Measurements from ENCODE around the gene CDHR4. TPM values are rescaled to one million over a fixed set of nuclear protein-coding genes. Genes with fewer than 3 reads are reported as not detected.

The CDHR4 gene
- total RNA-seq, 1 donor from 2014 or later, result 0.62 TPM

Other genes starting within 250 kb of the CDHR4 start
- 2.4 TPM for gene BSN, start 245.4 kb downstream of the CDHR4 start, total RNA-seq
- gene APEH, start 125.5 kb downstream of the CDHR4 start, total RNA-seq, result 152 TPM
- gene MST1, start 110.4 kb downstream of the CDHR4 start, total RNA-seq, result 16.6 TPM
- 52.8 TPM for gene RNF123, start 110.3 kb downstream of the CDHR4 start, total RNA-seq
- not detected for gene AMIGO3, start 80.2 kb downstream of the CDHR4 start, total RNA-seq
- gene GMPPB, start 75.9 kb downstream of the CDHR4 start, total RNA-seq, result 47.2 TPM
- gene IP6K1, start 13.3 kb downstream of the CDHR4 start, total RNA-seq, result 32.0 TPM
- gene INKA1, start 3.4 kb upstream of the CDHR4 start, total RNA-seq, result 13.8 TPM
- gene UBA7, start 14.1 kb upstream of the CDHR4 start, total RNA-seq, result 162 TPM
- gene TRAIP, start 56.7 kb upstream of the CDHR4 start, total RNA-seq, result 2.0 TPM
- not detected for gene CAMKV, start 70.0 kb upstream of the CDHR4 start, total RNA-seq
- gene MST1R, start 104.0 kb upstream of the CDHR4 start, total RNA-seq, result 39.2 TPM
- gene MON1A, start 129.9 kb upstream of the CDHR4 start, total RNA-seq, result 11.8 TPM
- gene RBM6, start 140.3 kb upstream of the CDHR4 start, total RNA-seq, result 130 TPM

Data from ureter (tissue), 1 donor.